ENCODE data around the gene TMEM176A. TPM values are rescaled to one million over a fixed set of nuclear protein-coding genes. Genes with fewer than 3 reads are reported as not detected.

The TMEM176A gene, protein sequence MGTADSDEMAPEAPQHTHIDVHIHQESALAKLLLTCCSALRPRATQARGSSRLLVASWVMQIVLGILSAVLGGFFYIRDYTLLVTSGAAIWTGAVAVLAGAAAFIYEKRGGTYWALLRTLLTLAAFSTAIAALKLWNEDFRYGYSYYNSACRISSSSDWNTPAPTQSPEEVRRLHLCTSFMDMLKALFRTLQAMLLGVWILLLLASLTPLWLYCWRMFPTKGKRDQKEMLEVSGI
- 15.6 TPM for total RNA-seq

DNA sequence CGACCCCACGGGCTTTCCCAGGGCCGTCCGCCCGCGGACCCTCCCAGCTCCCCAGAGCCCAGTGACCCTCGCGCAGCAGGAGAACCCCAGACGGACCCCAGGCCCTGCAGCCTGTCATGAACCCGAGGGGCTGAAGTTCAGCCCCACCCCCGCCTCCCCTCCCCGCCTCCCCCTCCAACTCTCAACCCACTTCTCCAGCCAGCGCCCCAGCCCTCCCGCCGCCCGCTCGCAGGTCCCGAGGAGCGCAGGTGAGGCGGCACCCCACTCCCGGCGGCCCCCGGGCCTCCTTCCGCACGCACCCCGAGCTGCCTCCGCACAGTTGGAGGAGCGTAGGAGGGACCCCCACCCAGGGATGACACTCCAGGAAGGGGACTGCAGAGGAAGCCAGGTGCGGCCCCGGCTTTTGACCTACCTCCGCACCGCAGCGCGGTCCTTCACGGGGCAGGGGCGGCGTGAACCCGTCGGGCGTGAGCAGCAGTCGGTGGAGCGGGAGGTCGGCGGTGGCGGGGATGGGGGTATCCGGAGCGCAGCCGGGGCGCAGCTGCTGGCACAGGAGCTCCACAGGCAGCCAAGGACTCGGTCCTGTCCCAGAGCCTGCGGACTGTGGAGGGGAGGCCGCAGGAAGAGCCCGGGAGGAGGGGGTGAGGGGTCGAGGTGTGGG is at the start of gene TMEM176A:
TMEM176A (plus strand) TSS at position 189 of the 661 bp plus-strand sequence. CDS start 782 bp downstream, outside the sequence.

DNA sequence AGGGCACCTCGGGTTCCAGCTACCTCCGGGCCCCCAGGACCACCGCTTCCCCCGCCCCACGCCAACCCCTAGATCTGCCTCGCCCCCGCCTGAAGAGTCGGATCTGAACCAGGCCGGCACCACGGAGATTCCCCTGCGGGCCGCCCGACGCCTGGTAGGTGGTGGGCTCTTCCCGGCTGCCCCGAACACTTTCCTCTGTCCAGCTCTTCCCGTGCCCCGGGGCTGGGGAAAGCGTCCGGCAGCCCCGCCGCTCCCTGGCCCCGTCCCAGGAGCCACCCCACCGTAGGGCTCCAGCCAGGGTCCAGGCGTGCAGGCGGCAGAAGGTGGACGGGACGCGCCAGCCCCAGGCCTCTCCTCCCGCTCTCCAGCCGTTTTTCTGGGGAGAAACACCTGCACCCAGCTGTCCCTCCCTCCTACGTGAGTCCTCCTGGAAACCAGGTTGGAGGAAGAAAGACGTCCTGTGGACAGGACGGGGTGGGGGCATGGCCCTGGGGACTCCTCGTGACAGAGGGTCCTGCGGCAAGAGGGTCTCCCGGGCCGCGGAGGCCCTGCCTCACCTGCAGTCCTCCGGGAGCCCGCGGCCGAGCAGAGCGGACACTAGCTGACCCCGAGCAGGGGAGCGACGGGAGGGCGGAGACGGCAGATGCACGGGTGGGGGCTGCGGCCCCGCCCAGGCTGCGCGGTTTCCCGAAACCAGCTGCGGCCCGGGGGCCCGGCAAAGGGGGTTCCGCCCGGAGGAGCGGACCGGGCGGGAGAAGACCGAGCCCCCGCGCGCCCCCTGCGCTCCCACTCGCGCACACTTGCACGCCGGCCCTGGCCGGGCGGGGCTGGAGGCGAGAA is 608 bp upstream of the TMEM176A start, which contains the start of gene TMEM176B:
TMEM176B (minus strand) TSS at position 624 of the 840 bp plus-strand sequence. CDS start 3,795 bp downstream, outside the sequence.

DNA sequence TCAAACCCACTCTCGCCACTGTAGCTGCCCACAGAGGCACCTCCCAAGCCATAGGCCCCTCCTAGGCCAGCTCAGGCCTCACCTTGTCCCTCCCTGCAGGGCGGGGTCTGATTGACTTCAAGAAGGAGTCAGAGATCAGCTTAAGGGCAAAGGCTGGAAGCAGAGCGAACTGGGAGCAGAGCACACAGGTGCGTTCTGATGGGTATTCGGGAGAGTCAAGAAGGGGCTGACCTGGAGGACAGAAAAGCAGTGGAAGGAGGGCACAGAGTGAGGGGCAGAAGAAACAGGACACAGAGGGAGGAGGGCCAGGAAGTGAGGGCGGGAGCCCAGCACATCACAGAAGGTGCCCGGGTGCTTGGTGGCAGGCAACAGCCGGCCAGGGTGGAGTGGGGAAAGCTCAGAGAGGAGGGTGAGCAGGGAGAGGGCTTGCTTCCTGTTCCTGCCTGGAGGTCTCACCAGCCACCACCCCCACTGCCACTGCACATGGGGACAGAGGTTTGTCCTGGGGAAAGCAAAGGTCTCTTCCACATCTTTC is 51.9 kb downstream of the TMEM176A start, which contains the start of gene AOC1:
AOC1 (plus strand) TSS at position 147 of the 535 bp plus-strand sequence. CDS start 3,954 bp downstream, outside the sequence.

Other genes starting within 250 kb of the TMEM176A start
- 22.5 TPM for gene GIMAP4, start 233.4 kb upstream of the TMEM176A start, total RNA-seq
- gene GIMAP6, start 168.4 kb upstream of the TMEM176A start, total RNA-seq: 11.7 TPM
- gene GIMAP2, start 115.1 kb upstream of the TMEM176A start, total RNA-seq: 7.6 TPM
- 1.9 TPM for gene GIMAP1, start 84.2 kb upstream of the TMEM176A start, total RNA-seq
- 14.8 TPM for gene GIMAP5, start 63.4 kb upstream of the TMEM176A start, total RNA-seq
- gene TMEM176B, start 405 bp upstream of the TMEM176A start, total RNA-seq: 30.5 TPM
- gene AOC1, start 51.7 kb downstream of the TMEM176A start, total RNA-seq: not detected
- 22.7 TPM for gene KCNH2, start 177.6 kb downstream of the TMEM176A start, total RNA-seq
- gene NOS3, start 190.2 kb downstream of the TMEM176A start, total RNA-seq: 7.9 TPM
- gene ATG9B, start 223.7 kb downstream of the TMEM176A start, total RNA-seq: 1.9 TPM
- 23.3 TPM for gene ABCB8, start 227.7 kb downstream of the TMEM176A start, total RNA-seq
- gene ASIC3, start 247.8 kb downstream of the TMEM176A start, total RNA-seq: 4.4 TPM

Measured in camera-type eye (tissue), 1 donor.